ENCODE data around the gene CHD9NB.
A peak's percentile ranks its signal among the peaks of the same experiment; 100 is the strongest.

CHD9NB gene

GRCh38 chr16:53093162-53093744, 40.6 kb upstream of the CHD9NB start:
- no peak overlapping the region for H3K4me3 ChIP-seq
- TF ChIP-seq EZH2 (IDR thresholded peaks at IDR 0.05) = no peak
- no peak for TF ChIP-seq FOXP2 (optimal IDR thresholded peaks at IDR 0.05; ENCODE audit: control extremely low read depth, extremely low read length, insufficient read depth)
- TF ChIP-seq POLR2AphosphoS5 (IDR thresholded peaks at IDR 0.05; ENCODE audit: borderline replicate concordance, low read depth, low read length) = no peak
- H3K27ac ChIP-seq = 0 out of 2 replicates have a peak overlapping the region, but pooled peaks have one; percentile 19
- H3K9ac ChIP-seq (ENCODE audit: insufficient read length) = no peak overlapping the region
- no peaks in the 10 kb centered on the region for H3K9me3 ChIP-seq (ENCODE audit: low read depth, low read length)
- no peaks in the 10 kb centered on the region for H3K36me3 ChIP-seq (ENCODE audit: insufficient read depth, low read length)
- DNase-seq (ENCODE audit: low read depth, low spot score) = no peak

GRCh38 chr16:53092284-53092683, 39.6 kb upstream of the CHD9NB start:
- no peaks in the 10 kb centered on the region for H3K36me3 ChIP-seq (ENCODE audit: insufficient read depth, low read length)
- H3K4me3 ChIP-seq = peak overlapping the region; percentile 47; the same call in 1 of the 2 replicates
- no peak overlapping the region for H3K27ac ChIP-seq
- no peaks in the 10 kb centered on the region for H3K9me3 ChIP-seq (ENCODE audit: low read depth, low read length)
- no peak overlapping the region for H3K9ac ChIP-seq (ENCODE audit: insufficient read length)
- TF ChIP-seq FOXP2 (optimal IDR thresholded peaks at IDR 0.05; ENCODE audit: control extremely low read depth, extremely low read length, insufficient read depth) (no peak), POLR2AphosphoS5 (IDR thresholded peaks at IDR 0.05; ENCODE audit: borderline replicate concordance, low read depth, low read length) (no peak), EZH2 (IDR thresholded peaks at IDR 0.05) (no peak)
- DNase-seq (ENCODE audit: low read depth, low spot score) = no peak

- Histone ChIP-seq H3K4me3 (peak overlapping the region; percentile 51), H3K9ac (ENCODE audit: insufficient read length) (no peak overlapping the region), H3K36me3 (ENCODE audit: insufficient read depth, low read length) (no peaks in the 10 kb centered on the region), H3K27ac (peak overlapping the region; percentile 87), H3K9me3 (ENCODE audit: low read depth, low read length) (no peaks in the 10 kb centered on the region)
- DNase-seq (ENCODE audit: low read depth, low spot score) = peak; percentile 87
- no peak for TF ChIP-seq EZH2 (IDR thresholded peaks at IDR 0.05)
Observed at GRCh38 chr16:53091466-53092211, 38.9 kb upstream of the CHD9NB start.

GRCh38 chr16:53090591-53091411, 38.1 kb upstream of the CHD9NB start:
- no peak overlapping the region for H3K9ac ChIP-seq (ENCODE audit: insufficient read length)
- no peaks in the 10 kb centered on the region for H3K9me3 ChIP-seq (ENCODE audit: low read depth, low read length)
- H3K4me3 ChIP-seq = peak overlapping the region; percentile 51
- H3K36me3 ChIP-seq (ENCODE audit: insufficient read depth, low read length) = no peaks in the 10 kb centered on the region
- no peak for TF ChIP-seq FOXP2 (optimal IDR thresholded peaks at IDR 0.05; ENCODE audit: control extremely low read depth, extremely low read length, insufficient read depth)
- no peak for TF ChIP-seq EZH2 (IDR thresholded peaks at IDR 0.05)
- peak overlapping the region; percentile 87; the same call in 1 of the 2 replicates for H3K27ac ChIP-seq
- no peak for DNase-seq (ENCODE audit: low read depth, low spot score)

GRCh38 chr16:53090286-53090590, 37.5 kb upstream of the CHD9NB start:
- Histone ChIP-seq H3K9me3 (ENCODE audit: low read depth, low read length) (no peaks in the 10 kb centered on the region), H3K9ac (ENCODE audit: insufficient read length) (no peak overlapping the region), H3K36me3 (ENCODE audit: insufficient read depth, low read length) (no peaks in the 10 kb centered on the region), H3K27ac (no peak overlapping the region), H3K4me3 (peak overlapping the region; percentile 18; the same call in 1 of the 2 replicates)
- DNase-seq (ENCODE audit: low read depth, low spot score) = no peak
- TF ChIP-seq EZH2 (IDR thresholded peaks at IDR 0.05) = no peak
- TF ChIP-seq FOXP2 (optimal IDR thresholded peaks at IDR 0.05; ENCODE audit: control extremely low read depth, extremely low read length, insufficient read depth) = no peak
- TF ChIP-seq POLR2AphosphoS5 (IDR thresholded peaks at IDR 0.05; ENCODE audit: borderline replicate concordance, low read depth, low read length) = no peak

- DNase-seq (ENCODE audit: low read depth, low spot score) = no peak
- Histone ChIP-seq H3K9ac (ENCODE audit: insufficient read length) (no peak overlapping the region), H3K9me3 (ENCODE audit: low read depth, low read length) (no peaks in the 10 kb centered on the region), H3K4me3 (no peak overlapping the region), H3K36me3 (ENCODE audit: insufficient read depth, low read length) (no peaks in the 10 kb centered on the region), H3K27ac (no peak overlapping the region)
- TF ChIP-seq FOXP2 (optimal IDR thresholded peaks at IDR 0.05; ENCODE audit: control extremely low read depth, extremely low read length, insufficient read depth) (no peak), POLR2AphosphoS5 (IDR thresholded peaks at IDR 0.05; ENCODE audit: borderline replicate concordance, low read depth, low read length) (no peak), EZH2 (IDR thresholded peaks at IDR 0.05) (no peak)
Observed at GRCh38 chr16:53089434-53090285, 37.0 kb upstream of the CHD9NB start.

GRCh38 chr16:53087101-53087500, 34.4 kb upstream of the CHD9NB start:
- no peak for DNase-seq (ENCODE audit: low read depth, low spot score)
- H3K9me3 ChIP-seq (ENCODE audit: low read depth, low read length) = no peaks in the 10 kb centered on the region
- H3K36me3 ChIP-seq (ENCODE audit: insufficient read depth, low read length) = no peaks in the 10 kb centered on the region
- H3K9ac ChIP-seq (ENCODE audit: insufficient read length) = no peak overlapping the region
- no peak for TF ChIP-seq POLR2AphosphoS5 (IDR thresholded peaks at IDR 0.05; ENCODE audit: borderline replicate concordance, low read depth, low read length)
- TF ChIP-seq EZH2 (IDR thresholded peaks at IDR 0.05) = no peak
- TF ChIP-seq FOXP2 (optimal IDR thresholded peaks at IDR 0.05; ENCODE audit: control extremely low read depth, extremely low read length, insufficient read depth) = no peak
- H3K27ac ChIP-seq = no peak overlapping the region
- H3K4me3 ChIP-seq = no peak overlapping the region

All from SK-N-MC (cell line).